Mesodermal cell (in vitro differentiated cells): ENCODE data around the gene ANP32B.

ENCODE experiments used
- H3K27ac ChIP-seq: 2 replicates; pipeline ENCODE4 v1.7.0; 2013; ENCODE audit warnings: mild to moderate bottlenecking, low read depth, low read length, moderate library complexity; ENCODE audit not compliant: severe bottlenecking
- H3K36me3 ChIP-seq: 2 replicates; pipeline ENCODE4 v1.7.1; 2013; ENCODE audit warnings: mild to moderate bottlenecking, low read length, moderate library complexity; ENCODE audit not compliant: control insufficient read depth, insufficient read depth
- H3K4me1 ChIP-seq: one replicate; pipeline ENCODE4 v1.7.1; 2013; ENCODE audit warnings: mild to moderate bottlenecking, low read length; ENCODE audit not compliant: insufficient read depth, control insufficient read depth, poor library complexity, severe bottlenecking
- H3K4me3 ChIP-seq: 2 replicates; pipeline ENCODE4 v1.7.0; 2013; ENCODE audit warnings: low read length, control low read depth, mild to moderate bottlenecking; ENCODE audit not compliant: insufficient read depth, poor library complexity, severe bottlenecking; ENCODE audit errors: extremely low read depth
- H3K9me3 ChIP-seq: 2 replicates; pipeline ENCODE4 v1.7.1; 2013; ENCODE audit warnings: mild to moderate bottlenecking, low read length, moderate library complexity; ENCODE audit not compliant: control insufficient read depth
- WGBS, 2 experiments: methylation state at CpG; one replicate each; pipeline ENCODE4 v1.1.5; 2013; ENCODE audit warnings: missing lambda C conversion rate in 2 of 2; ENCODE audit not compliant: insufficient coverage in 2 of 2; 5-methylcytosine and 5-hydroxymethylcytosine counted together

The ANP32B gene

DNA sequence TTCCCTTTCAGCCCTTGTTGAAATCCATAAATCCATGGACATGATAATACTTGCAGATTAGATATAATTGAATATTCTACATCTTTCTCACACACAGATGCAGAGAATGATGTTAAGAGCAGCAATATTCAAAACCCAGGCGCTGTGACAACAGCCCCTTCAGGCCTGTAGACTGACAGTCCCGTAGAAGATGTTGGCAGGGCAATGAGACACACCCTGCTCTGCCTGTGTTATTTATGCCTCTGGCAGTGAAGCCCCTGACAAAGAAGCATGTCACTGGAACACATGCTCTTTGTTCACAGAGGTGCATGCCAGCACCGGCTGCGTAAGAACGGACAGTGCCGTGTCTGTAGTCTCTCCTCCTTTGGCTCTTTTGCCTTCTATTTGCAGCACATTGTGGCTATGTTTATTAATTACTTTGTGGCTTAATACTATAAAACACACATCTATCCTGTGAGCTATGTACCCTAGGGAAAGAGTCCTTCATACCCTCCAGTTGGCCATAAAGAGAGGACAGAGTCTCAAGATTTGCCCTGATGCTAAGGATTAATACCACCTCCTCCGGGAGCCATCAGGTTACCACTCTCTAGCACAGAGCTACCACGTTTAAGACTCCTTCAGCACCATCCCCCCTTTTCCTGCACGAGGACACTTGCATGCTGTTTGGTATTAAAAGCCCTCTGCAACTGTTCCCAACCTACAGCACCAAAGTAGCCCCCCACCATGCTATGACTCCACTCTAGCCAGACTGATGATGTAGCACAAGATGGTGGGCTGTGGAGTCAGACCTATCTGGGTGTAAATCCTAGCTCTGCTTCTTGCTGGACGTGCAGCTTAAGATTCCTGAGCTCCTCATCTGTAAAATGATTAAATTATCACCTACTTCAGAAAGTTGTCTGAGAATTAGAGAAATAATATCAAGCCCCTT, 2.0 kb upstream of the ANP32B start:
- H3K36me3 ChIP-seq: no peaks in the 10 kb centered on the region
- 35 to 55% methylated on average over 5 to 8 of the region's 10 CpGs for WGBS, 2 experiments
- H3K4me3 ChIP-seq: no peak overlapping the region
- H3K27ac ChIP-seq: peak overlapping the region; percentile 71
- peaks cover 7% of the 10 kb centered on the region for H3K4me1 ChIP-seq
- no peaks in the 10 kb centered on the region for H3K9me3 ChIP-seq

DNA sequence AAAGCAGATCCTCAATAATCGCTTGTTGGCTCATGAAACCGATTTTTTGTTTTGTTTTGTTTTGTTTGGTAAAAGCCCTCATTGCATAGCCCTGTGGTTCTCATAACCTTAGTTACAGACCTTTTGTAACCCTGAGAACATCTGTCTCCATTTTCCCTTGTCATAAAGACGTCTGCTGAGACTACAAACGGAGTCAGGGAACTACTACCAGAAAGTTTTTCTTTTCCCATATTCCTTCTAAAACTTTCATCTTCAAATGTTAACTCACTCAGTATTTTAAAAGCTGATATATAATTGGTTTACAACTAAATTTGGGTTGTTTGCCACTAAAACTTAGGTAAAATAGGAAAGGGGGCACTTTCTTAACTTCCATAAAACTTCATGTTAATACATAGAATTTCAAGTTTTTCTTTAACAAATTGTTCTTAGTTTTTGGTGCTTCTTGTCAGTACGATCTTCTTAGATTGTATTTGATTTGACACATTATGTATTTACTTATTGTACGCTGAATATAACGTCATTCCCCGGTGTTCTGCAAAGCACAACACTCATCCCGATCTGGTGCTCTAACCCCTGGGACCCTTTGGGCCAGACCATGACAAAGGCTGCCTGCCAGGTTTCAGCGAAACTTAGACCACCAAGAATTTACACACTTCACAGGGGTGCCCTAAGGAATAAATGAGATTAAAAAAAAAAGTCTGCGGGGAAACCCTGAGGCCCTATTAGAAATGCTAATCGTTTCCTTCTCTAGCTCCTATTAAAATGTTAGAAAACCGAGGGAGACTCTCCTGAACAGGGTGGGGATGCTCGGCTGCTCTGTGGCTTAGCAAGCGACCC, 1.1 kb upstream of the ANP32B start:
- WGBS, 2 experiments: 12 to 20% methylated on average over 5 to 7 of the region's 15 CpGs
- peak overlapping the region; percentile 90 for H3K4me3 ChIP-seq
- H3K9me3 ChIP-seq: no peaks in the 10 kb centered on the region
- peaks cover 7% of the 10 kb centered on the region for H3K4me1 ChIP-seq
- no peaks in the 10 kb centered on the region for H3K36me3 ChIP-seq
- peak overlapping the region; percentile 92 for H3K27ac ChIP-seq

DNA sequence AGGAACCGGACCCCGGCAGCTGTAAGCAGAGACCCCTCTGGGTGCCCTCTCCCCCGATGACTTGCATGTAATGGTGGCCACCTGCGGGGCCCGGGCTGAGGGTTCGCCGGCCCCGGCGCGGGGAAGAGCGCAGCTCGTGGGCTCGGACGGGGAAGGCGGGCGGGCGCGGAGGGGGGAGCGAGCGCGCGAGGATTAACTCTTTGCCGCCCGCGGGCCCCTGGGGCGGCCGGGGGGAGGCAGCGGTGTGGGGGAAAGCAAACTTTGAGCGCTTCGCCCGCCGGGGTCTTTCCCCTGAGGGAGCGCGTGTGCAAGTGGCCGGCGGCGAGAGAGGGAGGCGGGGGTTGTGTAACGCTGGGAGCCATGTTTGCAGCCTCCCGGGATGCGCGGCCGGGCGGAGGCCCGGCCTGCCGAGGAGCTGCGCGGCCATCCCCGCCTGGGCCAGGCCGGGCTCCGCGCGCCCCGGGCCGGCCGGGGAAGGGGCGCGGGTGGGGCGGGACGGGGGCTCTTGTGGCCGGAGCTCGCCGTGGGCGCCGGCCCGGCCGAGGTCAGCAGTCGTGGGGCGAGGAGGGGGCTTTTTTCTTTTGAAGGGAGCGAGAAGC, 547 bp downstream of the ANP32B start:
- WGBS, 2 experiments: 0% methylated on average over 32 to 45 of the region's 70 CpGs
- H3K4me3 ChIP-seq: peak overlapping the region; percentile 90
- no peaks in the 10 kb centered on the region for H3K9me3 ChIP-seq
- peaks cover 7% of the 10 kb centered on the region for H3K4me1 ChIP-seq
- H3K36me3 ChIP-seq: no peaks in the 10 kb centered on the region
- peak overlapping the region; percentile 95 for H3K27ac ChIP-seq

- WGBS, 2 experiments: 0% methylated on average over 56 to 101 of the region's 116 CpGs
- Histone ChIP-seq H3K9me3 (no peaks in the 10 kb centered on the region), H3K4me3 (peak overlapping the region; percentile 90), H3K27ac (peak overlapping the region; percentile 95), H3K36me3 (no peaks in the 10 kb centered on the region), H3K4me1 (peaks cover 9% of the 10 kb centered on the region)
Measured at GRCh38 chr9:97984188-97985057, 1.3 kb downstream of the ANP32B start.

GRCh38 chr9:97985058-97985861, 2.1 kb downstream of the ANP32B start:
- Histone ChIP-seq H3K36me3 (no peaks in the 10 kb centered on the region), H3K4me1 (peaks cover 17% of the 10 kb centered on the region), H3K27ac (peak overlapping the region; percentile 95), H3K4me3 (peak overlapping the region; percentile 90), H3K9me3 (no peaks in the 10 kb centered on the region)
- 23% methylated on average over 49 of the region's 59 CpGs for WGBS, 2 experiments

DNA sequence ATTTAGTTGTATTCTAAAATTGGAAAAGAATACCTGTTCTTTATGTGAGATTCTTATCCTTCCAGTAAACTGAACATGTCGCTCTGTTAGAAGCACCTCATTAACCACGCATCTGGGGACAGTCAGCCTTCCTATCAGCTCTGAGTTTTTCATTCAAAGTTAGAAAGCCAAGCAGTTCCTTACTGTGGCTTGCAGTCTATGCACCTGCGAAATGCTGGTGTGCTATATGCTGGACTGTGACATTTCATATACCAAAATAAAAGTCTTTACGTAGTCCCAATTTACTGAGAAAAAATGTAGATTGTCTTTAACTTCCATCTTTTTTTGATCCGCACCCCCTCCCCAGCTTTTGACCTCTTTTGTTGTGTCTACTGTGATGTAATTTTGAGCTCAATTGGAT, 4.3 kb downstream of the ANP32B start:
- Histone ChIP-seq H3K4me3 (no peak overlapping the region), H3K27ac (no peak overlapping the region), H3K36me3 (no peaks in the 10 kb centered on the region), H3K9me3 (no peaks in the 10 kb centered on the region), H3K4me1 (peaks cover 13% of the 10 kb centered on the region)
- 100% methylated on average over 4 of the region's 5 CpGs; no CpG with 5 or more reads in 1 of the 2 experiments for WGBS, 2 experiments

GRCh38 chr9:97990259-97990658, 7.1 kb downstream of the ANP32B start:
- Histone ChIP-seq H3K4me3 (no peak overlapping the region), H3K4me1 (peaks cover 13% of the 10 kb centered on the region), H3K9me3 (no peaks in the 10 kb centered on the region), H3K27ac (peak overlapping the region; percentile 72), H3K36me3 (peaks cover 14% of the 10 kb centered on the region)
- 56 to 58% methylated on average over 1 to 2 of the region's 2 CpGs for WGBS, 2 experiments

DNA sequence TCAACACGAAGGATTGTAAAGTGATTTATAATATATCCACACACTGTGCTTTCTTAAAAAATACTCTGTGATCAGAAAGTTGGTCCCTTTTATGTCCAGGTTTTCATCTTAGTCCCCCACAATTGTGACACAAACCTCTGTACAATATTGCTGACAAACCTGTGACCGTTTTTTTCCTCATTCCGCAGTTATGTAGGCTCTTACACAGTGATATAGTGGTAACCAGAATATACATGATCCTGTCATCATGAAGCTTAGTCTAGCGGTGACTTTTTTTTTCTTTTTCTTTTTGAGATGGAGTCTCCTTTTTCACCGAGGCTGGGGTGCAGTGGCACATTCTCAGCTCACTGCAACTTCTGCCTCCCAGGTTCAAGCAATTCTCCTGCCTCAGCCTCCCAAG, 8.7 kb downstream of the ANP32B start:
- Histone ChIP-seq H3K4me1 (peaks cover 13% of the 10 kb centered on the region), H3K4me3 (no peak overlapping the region), H3K9me3 (no peaks in the 10 kb centered on the region), H3K36me3 (peaks cover 29% of the 10 kb centered on the region), H3K27ac (no peak overlapping the region)
- 100% methylated on average over 1 to 3 of the region's 5 CpGs for WGBS, 2 experiments

GRCh38 chr9:97992219-97992618, 9.1 kb downstream of the ANP32B start:
- Histone ChIP-seq H3K27ac (no peak overlapping the region), H3K4me1 (peaks cover 13% of the 10 kb centered on the region), H3K9me3 (no peaks in the 10 kb centered on the region), H3K36me3 (peaks cover 33% of the 10 kb centered on the region), H3K4me3 (no peak overlapping the region)
- 93 to 97% methylated on average over 4 to 5 of the region's 6 CpGs for WGBS, 2 experiments
